Inflammatory macrophage treated with lipopolysaccharide for 1 hour (primary cell): ENCODE results near the gene EPN1.
A peak's percentile ranks its signal among the peaks of the same experiment; 100 is the strongest.
"Not testable (repeated sequence)": the region's sequence is repeated elsewhere in the genome, so short reads cannot be mapped to it uniquely, and the experiment has no call there.

Source experiments
- DNase-seq, 2 donors: peaks; one replicate each; pipeline ENCODE4 v3.0.0-alpha.2; 2020 to 2022

EPN1 gene

GRCh38 chr19:55694656-55695491 lies 19.8 kb downstream of the EPN1 start:
- DNase-seq: no peak

GRCh38 chr19:55695511-55696290 lies 20.7 kb downstream of the EPN1 start:
- DNase-seq: no peak

DNA sequence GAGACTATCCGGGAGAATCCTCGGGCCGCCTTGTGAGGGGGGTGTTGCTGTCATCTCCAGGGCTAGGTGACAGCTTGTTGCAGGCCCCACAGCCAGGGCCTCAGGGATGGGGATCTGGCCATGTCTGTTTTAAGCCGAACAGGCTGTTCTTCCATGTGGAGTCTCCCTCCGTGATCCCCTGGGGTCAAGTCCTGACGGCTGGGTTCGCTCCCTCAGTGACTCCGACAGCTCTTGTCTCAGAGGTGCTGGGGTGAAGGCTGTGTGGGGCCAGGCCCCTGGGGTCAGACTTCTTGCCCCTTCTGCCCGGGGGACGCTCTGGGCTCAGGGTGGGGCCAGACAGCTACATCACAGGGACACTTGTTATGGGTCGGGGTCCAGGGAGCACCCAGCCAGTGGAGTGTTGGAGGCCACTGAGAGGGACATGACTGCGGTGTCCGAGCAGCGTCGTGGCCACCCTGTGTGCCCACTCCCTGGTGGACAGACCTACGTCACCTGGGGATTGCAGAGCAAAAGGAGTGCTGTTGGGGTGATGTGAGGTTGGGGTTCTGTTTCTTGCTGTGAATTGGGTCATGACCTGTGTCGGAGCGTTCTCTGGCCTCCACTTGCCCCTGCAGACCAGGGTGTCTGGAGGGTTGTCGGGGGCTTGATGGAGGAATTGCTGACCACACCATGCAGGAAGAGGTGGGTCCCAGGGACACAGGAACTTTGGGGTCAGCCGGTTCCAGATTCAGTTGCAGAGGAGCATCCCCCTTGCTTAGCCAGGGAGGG lies 21.5 kb downstream of the EPN1 start:
- no peak for DNase-seq

DNA sequence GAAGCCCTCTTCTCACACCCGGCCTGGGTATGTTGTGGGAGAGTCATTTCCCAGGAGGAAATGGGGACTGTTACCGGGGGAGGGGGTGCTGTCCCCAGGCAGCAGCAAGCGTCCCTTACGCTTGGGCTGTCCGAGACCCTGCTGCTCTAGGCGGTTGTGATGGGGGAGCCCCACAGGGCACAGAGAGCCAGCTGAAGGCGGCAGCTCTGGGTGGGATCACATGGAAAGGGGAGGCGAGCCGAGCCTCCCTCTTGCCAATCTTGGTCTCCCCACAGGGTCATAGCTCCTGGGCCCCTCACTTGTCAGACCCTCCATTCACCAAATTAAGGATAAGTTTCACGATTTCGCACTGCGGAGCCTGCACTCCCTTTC lies 22.0 kb downstream of the EPN1 start:
- DNase-seq: no peak

DNA sequence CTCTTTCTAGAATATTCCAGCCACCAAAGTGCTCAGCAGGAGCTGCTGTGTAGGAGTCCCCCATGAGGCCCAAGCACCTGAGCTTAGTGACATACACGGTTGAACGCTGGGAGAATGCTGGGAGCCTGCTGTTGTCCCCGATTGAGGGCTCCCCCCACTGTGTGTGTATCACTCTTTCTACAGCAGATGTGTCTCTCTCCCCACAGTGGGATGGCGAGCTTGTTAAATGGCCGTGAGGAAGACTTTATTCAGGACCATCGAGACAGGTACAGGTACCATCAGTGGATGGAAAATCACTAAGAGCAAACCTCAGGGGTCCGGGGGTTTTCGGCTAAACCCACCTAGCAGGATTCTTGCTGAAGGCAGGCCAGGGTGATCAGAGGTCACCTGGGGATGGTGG lies 22.7 kb downstream of the EPN1 start:
- no peak for DNase-seq

- DNase-seq: no peak
Measured at GRCh38 chr19:55698256-55698655, 23.2 kb downstream of the EPN1 start.

- DNase-seq: no peak
Measured at GRCh38 chr19:55699221-55699620, 24.2 kb downstream of the EPN1 start.

GRCh38 chr19:55700813-55701212 lies 25.8 kb downstream of the EPN1 start:
- DNase-seq: no peak

DNA sequence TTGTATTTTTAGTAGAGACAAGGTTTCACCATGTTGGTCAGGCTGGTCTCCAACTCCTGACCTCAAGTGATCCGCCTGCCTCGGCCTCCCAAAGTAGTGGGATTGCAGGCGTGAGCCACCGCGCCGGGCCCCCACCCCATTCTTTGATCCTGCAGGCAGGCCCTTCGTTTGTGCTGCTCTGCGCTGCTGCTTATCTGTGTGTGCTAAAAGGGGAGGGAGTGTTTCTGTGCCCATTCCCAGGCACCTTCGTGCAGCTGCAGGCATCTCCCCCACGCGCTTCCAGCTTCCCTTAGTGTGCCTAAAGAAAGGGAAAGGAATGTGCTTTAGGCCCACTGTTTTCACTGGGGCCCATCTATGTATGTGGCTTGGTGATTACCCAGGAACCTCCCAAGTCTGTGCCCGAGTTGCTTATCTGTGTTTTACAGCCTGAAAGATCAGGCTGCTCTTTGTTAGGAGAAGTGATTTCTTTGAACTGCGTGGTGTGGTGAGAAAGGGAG lies 27.2 kb downstream of the EPN1 start:
- no peak for DNase-seq

- peak; percentile 18 to 39 for DNase-seq
Measured at GRCh38 chr19:55703790-55704215, 28.8 kb downstream of the EPN1 start.

DNA sequence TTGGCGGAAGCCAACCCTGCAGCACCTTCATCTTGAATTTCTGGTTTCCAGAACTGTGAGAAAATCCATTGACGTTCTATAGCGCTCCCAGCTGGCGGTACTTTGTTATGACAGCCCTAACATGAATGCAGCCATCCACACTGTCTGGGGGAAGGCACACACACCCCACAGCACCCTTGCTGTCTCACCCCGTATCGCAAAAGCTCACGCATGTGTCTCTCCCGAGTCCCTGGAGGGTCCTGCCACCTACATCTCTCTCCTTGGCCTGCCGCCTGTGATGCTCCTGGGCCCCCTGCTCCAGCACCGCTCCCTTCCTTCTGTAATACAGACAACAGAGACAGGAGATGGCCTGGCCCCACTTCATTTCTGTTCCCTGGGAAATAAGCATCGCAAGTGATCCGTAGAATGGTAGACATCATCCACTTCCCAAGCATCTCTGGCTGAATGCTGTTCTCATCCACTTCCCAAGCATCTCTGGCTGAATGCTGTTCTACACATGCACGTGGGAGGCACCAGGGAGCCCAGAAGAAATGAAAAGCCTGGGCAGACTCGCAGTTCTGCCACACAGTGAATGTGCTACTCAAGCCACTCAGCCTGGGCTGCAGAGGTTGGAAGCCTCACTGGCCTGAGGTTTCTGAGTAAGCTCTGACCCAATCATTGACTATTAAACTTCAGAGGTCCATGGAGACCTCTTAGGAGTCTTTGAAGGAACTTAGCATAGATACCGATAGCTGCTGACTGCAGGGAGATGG lies 29.6 kb downstream of the EPN1 start:
- DNase-seq: no peak

DNA sequence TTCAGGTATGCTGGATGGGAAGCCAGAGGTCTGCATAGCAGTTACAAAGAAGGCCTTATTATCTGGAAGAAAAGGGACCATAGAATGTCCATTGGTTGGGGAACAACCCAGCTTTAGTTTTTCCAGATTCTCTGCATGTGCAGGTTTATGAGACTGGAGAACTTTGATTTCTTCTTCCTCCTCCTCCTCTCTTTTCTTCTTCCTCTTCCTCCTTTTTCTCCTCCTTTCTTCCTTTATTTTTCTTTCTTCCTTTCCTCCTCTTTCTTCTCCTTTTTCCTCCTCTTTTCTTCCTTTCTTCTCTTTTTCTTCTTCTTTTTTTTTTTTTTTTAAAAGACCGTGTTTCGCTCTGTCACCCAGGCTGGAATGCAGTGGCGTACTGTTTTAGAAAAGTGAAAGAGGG lies 30.9 kb downstream of the EPN1 start:
- DNase-seq: no peak

DNA sequence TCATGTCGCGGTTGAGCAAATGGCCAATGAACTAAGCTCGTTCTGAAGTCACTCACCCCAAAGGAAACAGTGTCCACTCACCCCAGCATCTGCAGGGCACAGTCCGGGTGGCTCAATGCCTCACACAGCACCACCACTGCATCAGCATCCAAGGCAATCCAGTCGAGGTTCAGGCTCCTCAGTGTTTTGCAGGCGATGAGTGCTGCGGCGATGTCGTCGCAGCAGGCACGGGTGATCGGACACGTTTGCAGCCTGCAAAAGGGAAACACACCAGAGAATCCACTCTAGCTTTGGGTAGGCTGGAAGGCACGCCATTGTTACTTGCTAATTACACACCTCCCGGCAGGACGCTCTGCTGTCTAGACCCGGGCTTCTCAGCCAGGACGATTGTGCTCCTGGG lies 36.7 kb downstream of the EPN1 start:
- no peak for DNase-seq

DNA sequence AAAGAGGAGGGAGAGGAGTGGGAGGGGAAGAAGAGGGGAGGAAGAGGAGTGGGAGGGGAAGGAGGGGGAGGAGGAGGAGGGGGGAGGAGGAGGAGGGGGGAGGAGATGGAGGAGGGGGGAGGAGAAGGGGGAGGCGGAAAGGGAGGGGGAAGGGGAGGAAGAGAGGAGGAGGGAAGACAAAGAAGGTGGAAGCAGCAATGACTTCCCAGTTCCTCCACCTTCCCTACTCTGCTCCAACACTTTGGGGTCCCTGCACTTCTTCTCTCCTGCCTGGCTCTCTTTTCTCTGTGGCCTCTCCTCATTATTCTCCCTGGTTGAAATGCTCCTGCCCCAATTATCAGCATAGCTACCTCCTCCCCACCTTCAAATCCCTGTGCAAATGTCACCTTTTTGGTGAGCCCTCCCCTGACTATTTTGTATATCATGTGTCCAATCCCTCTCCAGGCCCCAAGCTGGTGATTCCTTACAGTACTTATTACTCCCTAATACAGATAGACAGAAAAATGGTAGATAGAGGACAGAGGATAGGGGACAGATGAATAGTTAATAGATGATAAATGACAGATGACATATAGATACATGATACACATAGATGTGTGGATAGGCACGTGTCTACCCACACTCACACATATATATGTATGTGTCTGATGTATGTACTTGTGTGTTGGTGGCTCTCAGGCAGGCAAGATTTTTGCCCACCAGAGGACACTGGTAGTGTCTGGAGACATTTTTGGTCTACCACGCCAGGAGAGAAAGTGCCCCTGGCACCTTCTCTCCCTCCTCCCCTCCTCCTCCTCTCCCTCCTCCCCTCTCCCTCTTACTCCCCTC lies 38.0 kb downstream of the EPN1 start:
- DNase-seq: no peak

DNA sequence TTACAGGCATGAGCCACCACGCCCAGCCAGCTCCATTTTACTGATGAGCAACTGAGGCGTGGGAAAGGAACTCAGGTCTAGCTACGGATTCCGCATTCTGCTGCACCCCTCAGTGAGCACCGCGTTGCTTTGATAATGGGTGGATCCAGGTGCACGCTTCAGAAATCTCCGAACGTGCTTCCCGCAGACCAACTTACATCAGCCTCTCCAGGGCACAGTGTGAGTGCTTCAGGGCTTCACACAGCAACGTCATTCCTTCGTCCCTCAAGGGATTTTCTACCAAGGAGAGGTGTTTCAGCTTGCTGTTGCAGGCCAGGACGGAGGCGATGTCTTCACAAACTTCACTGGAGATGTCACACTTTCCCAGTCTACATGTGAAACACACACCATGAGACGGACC lies 41.5 kb downstream of the EPN1 start:
- no peak for DNase-seq

- no peak for DNase-seq
Measured at GRCh38 chr19:55717251-55717650, 42.2 kb downstream of the EPN1 start.

GRCh38 chr19:55717879-55718711 lies 43.1 kb downstream of the EPN1 start:
- DNase-seq: not testable (repeated sequence)

- no peak for DNase-seq
Measured at GRCh38 chr19:55720214-55720746, 45.3 kb downstream of the EPN1 start.

- no peak for DNase-seq
Measured at GRCh38 chr19:55720801-55721200, 45.8 kb downstream of the EPN1 start.

GRCh38 chr19:55723491-55723890 lies 48.5 kb downstream of the EPN1 start:
- DNase-seq: no peak
